ENCODE measurements around the gene CRIM1.

- TF ChIP-seq CTCF (IDR thresholded peaks at IDR 0.05), result no peak
- no peak for TF ChIP-seq POLR2AphosphoS5 (IDR thresholded peaks at IDR 0.05)
These were observed 30.0 kb downstream of the CRIM1 start for GRCh38 chr2:36385603-36386002.
